GM23248 (cell line): ENCODE data around the gene RLF.

Source experiments
- EZH2 ChIP-seq: fragments of 200-600 bp; sonication (generic); IDR thresholded peaks from 2 replicates; pipeline ENCODE4 v1.6.1; 2018; ENCODE audit warnings: antibody characterized with exemption, mild to moderate bottlenecking; ENCODE audit not compliant: insufficient read depth, poor library complexity, severe bottlenecking
- EZH2phosphoT487 ChIP-seq: fragments of 200-600 bp; sonication (generic); IDR thresholded peaks from 2 replicates; pipeline ENCODE4 v1.6.1; 2018; ENCODE audit warnings: antibody characterized with exemption, moderate library complexity, mild to moderate bottlenecking, low read depth; ENCODE audit not compliant: insufficient read depth

DNA sequence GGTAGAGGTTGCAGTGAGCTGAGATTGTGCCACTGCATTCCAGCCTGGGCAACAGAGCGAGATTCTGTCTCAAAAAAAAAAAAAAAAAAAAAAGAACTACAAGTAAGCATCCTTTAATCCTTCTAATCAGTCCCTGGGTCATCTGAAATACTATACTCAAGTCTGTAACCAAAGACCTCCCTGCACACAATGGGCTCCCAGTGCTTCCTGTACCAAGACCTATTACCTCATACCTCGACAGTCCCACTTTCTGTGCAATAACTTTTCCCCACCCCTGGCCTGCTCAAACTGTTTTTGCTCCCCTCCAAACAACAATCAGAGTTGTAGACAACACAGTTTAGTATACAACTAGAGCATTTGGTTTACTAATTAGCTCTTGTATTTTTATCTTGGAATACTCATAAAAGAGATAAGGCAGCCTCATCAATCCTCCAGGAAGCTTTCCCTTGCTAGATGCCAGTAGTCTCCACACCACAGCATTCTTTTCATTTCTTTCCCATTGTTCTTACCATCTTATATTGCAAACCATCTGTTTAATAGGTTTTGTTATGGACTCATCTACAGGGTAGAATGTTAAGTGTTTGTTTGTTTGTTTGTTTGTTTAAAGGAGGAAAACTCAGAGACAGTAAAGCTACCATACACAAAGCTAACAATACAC lies 19.2 kb upstream of the RLF start:
- TF ChIP-seq EZH2 (no peak), EZH2phosphoT487 (no peak)
